HEK293 (cell line): ENCODE measurements around the gene KXD1.

Experiments used
- CTCF ChIA-PET: fragments of 350-600 bp; formaldehyde crosslinking; extraction: SDS; loops from one replicate; lab custom pipeline; 2021; ENCODE audit warnings: antibody characterized with exemption; lab: Yijun Ruan, JAX
- POLR2A ChIA-PET: fragments of 300-600 bp; formaldehyde crosslinking; extraction: SDS; loops from one replicate; lab custom pipeline; 2020; ENCODE audit warnings: antibody characterized with exemption, inconsistent platforms; lab: Yijun Ruan, JAX
- H3K27ac ChIP-seq: fragments of 200-500 bp; sonication (Bioruptor generic); 2 replicates; pipeline ENCODE4 v1.5.1; 2014; ENCODE audit warnings: low read depth, low read length, control low read depth, inconsistent platforms; ENCODE audit errors: extremely low read depth
- H3K36me3 ChIP-seq, 2 experiments: fragments of 200-500 bp in 1 of 2; sonication (Bioruptor generic) in 1 of 2; 1 replicate in 1 of 2; 2 replicates in 1 of 2; pipeline ENCODE4 v1.5.1; 2014 to 2017; ENCODE audit warnings: inconsistent platforms in 2 of 2, low read length in 2 of 2; ENCODE audit not compliant: control insufficient read depth in 2 of 2, insufficient read depth in 1 of 2
- H3K4me1 ChIP-seq: fragments of 200-500 bp; sonication (Bioruptor generic); 2 replicates; pipeline ENCODE4 v1.5.1; 2014; ENCODE audit warnings: mild to moderate bottlenecking, low read length, inconsistent platforms; ENCODE audit not compliant: control insufficient read depth, insufficient read depth
- H3K4me3 ChIP-seq: 2 replicates; pipeline ENCODE4 v1.5.1; 2011; ENCODE audit warnings: low read depth, mild to moderate bottlenecking, control low read depth, low read length, moderate library complexity
- H3K9me3 ChIP-seq: fragments of 200-500 bp; sonication (Bioruptor generic); 2 replicates; pipeline ENCODE4 v1.5.1; 2014; ENCODE audit warnings: low read depth, low read length, inconsistent platforms; ENCODE audit not compliant: control insufficient read depth, insufficient read depth
- ATF2 ChIP-seq: fragments of 450-650 bp; formaldehyde crosslinking; IDR thresholded peaks from 2 replicates; pipeline ENCODE4 v1.5.1; 2016; ENCODE audit warnings: missing biosample characterization, missing genetic modification characterization, low read depth
- FEZF1 ChIP-seq: fragments of 450-650 bp; formaldehyde crosslinking; IDR thresholded peaks from 2 replicates; pipeline ENCODE4 v1.5.1; 2016; ENCODE audit warnings: missing biosample characterization, missing genetic modification characterization
- GFI1B ChIP-seq: fragments of 450-650 bp; formaldehyde crosslinking; IDR thresholded peaks from 2 replicates; pipeline ENCODE4 v1.5.1; 2016; ENCODE audit warnings: missing biosample characterization, missing genetic modification characterization
- PBX3 ChIP-seq: sonication (generic); formaldehyde crosslinking; IDR thresholded peaks from 2 replicates; pipeline ENCODE4 v1.8.1; 2022; ENCODE audit warnings: mild to moderate bottlenecking, moderate library complexity, missing genetic modification reagents
- ZBTB8A ChIP-seq: fragments of 450-650 bp; formaldehyde crosslinking; IDR thresholded peaks from 2 replicates; pipeline ENCODE4 v1.5.1; 2016; ENCODE audit warnings: missing biosample characterization, missing genetic modification characterization
- ZNF146 ChIP-seq: fragments of 450-650 bp; formaldehyde crosslinking; IDR thresholded peaks from 2 replicates; pipeline ENCODE4 v1.5.1; 2016; ENCODE audit warnings: missing biosample characterization, missing genetic modification characterization
- ZNF155 ChIP-seq: fragments of 450-650 bp; formaldehyde crosslinking; IDR thresholded peaks from 2 replicates; pipeline ENCODE4 v1.5.1; 2016; ENCODE audit warnings: missing biosample characterization, missing genetic modification characterization
- ZNF16 ChIP-seq: fragments of 450-650 bp; formaldehyde crosslinking; IDR thresholded peaks from 2 replicates; pipeline ENCODE4 v1.5.1; 2016; ENCODE audit warnings: low read depth, missing biosample characterization, missing genetic modification characterization
- ZNF214 ChIP-seq: fragments of 450-650 bp; formaldehyde crosslinking; IDR thresholded peaks from 2 replicates; pipeline ENCODE4 v1.5.1; 2017; ENCODE audit warnings: missing biosample characterization, mild to moderate bottlenecking, missing genetic modification characterization, borderline replicate concordance
- ZNF280C ChIP-seq: fragments of 450-650 bp; formaldehyde crosslinking; IDR thresholded peaks from 2 replicates; pipeline ENCODE4 v1.5.1; 2016; ENCODE audit warnings: missing biosample characterization, missing genetic modification characterization
- ZNF302 ChIP-seq: fragments of 450-650 bp; formaldehyde crosslinking; IDR thresholded peaks from 2 replicates; pipeline ENCODE4 v1.5.1; 2016; ENCODE audit warnings: missing biosample characterization, missing genetic modification characterization, low read depth
- ZNF324 ChIP-seq: fragments of 450-650 bp; formaldehyde crosslinking; IDR thresholded peaks from 2 replicates; pipeline ENCODE4 v1.5.1; 2016; ENCODE audit warnings: missing biosample characterization, missing genetic modification characterization
- ZNF335 ChIP-seq: fragments of 450-650 bp; formaldehyde crosslinking; conservative IDR thresholded peaks from 2 replicates; pipeline ENCODE4 v1.5.1; 2016; ENCODE audit warnings: missing biosample characterization, missing genetic modification characterization
- ZNF341 ChIP-seq: fragments of 450-650 bp; formaldehyde crosslinking; IDR thresholded peaks from 2 replicates; pipeline ENCODE4; 2016; ENCODE audit warnings: low read depth, missing biosample characterization, missing genetic modification characterization
- ZNF391 ChIP-seq: fragments of 450-650 bp; formaldehyde crosslinking; IDR thresholded peaks from 2 replicates; pipeline ENCODE4 v1.5.1; 2016; ENCODE audit warnings: low read depth, missing biosample characterization, missing genetic modification characterization, borderline replicate concordance
- ZNF416 ChIP-seq: fragments of 450-650 bp; formaldehyde crosslinking; IDR thresholded peaks from 2 replicates; pipeline ENCODE4 v1.5.1; 2016; ENCODE audit warnings: missing biosample characterization, missing genetic modification characterization
- ZNF473 ChIP-seq: fragments of 450-650 bp; formaldehyde crosslinking; IDR thresholded peaks from 2 replicates; pipeline ENCODE4 v1.5.1; 2017; ENCODE audit warnings: missing biosample characterization, missing genetic modification characterization
- ZNF501 ChIP-seq: fragments of 450-650 bp; formaldehyde crosslinking; IDR thresholded peaks from 2 replicates; pipeline ENCODE4 v1.5.1; 2016; ENCODE audit warnings: missing biosample characterization, missing genetic modification characterization
- ZNF514 ChIP-seq: fragments of 450-650 bp; formaldehyde crosslinking; IDR thresholded peaks from 2 replicates; pipeline ENCODE4 v1.5.1; 2016; ENCODE audit warnings: missing biosample characterization, missing genetic modification characterization
- ZNF555 ChIP-seq: fragments of 450-650 bp; formaldehyde crosslinking; conservative IDR thresholded peaks from 2 replicates; pipeline ENCODE4 v1.5.1; 2017; ENCODE audit warnings: missing biosample characterization, mild to moderate bottlenecking, missing genetic modification characterization, inconsistent platforms
- ZNF560 ChIP-seq: fragments of 450-650 bp; formaldehyde crosslinking; IDR thresholded peaks from 2 replicates; pipeline ENCODE4 v1.5.1; 2017; ENCODE audit warnings: missing biosample characterization, missing genetic modification characterization, borderline replicate concordance
- ZNF585B ChIP-seq: fragments of 450-650 bp; formaldehyde crosslinking; IDR thresholded peaks from 2 replicates; pipeline ENCODE4 v1.5.1; 2016; ENCODE audit warnings: missing biosample characterization, missing genetic modification characterization
- ZNF639 ChIP-seq: fragments of 450-650 bp; formaldehyde crosslinking; IDR thresholded peaks from 2 replicates; pipeline ENCODE4 v1.5.1; 2016; ENCODE audit warnings: missing biosample characterization, missing genetic modification characterization
- ZNF654 ChIP-seq: fragments of 450-650 bp; formaldehyde crosslinking; IDR thresholded peaks from 2 replicates; pipeline ENCODE4 v1.5.1; 2016; ENCODE audit warnings: low read depth, missing biosample characterization, missing genetic modification characterization
- ZNF670 ChIP-seq: fragments of 450-650 bp; formaldehyde crosslinking; IDR thresholded peaks from 2 replicates; pipeline ENCODE4 v1.5.1; 2016; ENCODE audit warnings: missing biosample characterization, missing genetic modification characterization, low read depth
- ZNF76 ChIP-seq: fragments of 450-650 bp; formaldehyde crosslinking; IDR thresholded peaks from 2 replicates; pipeline ENCODE4; 2016; ENCODE audit warnings: low read depth, missing biosample characterization, missing genetic modification characterization, borderline replicate concordance
- ZNF785 ChIP-seq: fragments of 450-650 bp; formaldehyde crosslinking; IDR thresholded peaks from 2 replicates; pipeline ENCODE4 v1.5.1; 2016; ENCODE audit warnings: missing biosample characterization, missing genetic modification characterization
- ZNF792 ChIP-seq: fragments of 450-650 bp; formaldehyde crosslinking; IDR thresholded peaks from 2 replicates; pipeline ENCODE4 v1.5.1; 2016; ENCODE audit warnings: missing biosample characterization, missing genetic modification characterization

Gene KXD1

GRCh38 chr19:18523841-18524240, 33.8 kb upstream of the KXD1 start:
- H3K36me3 ChIP-seq, result no peaks in the 10 kb centered on the region
- ChIA-PET CTCF (interaction anchor here (0.6 to 1.2 kb wide), 2 partner anchors 22 to 62 kb away, joined by 3 read pairs; no protein-coding TSS in a partner anchor), POLR2A (no interaction called here)
- no peaks in the 10 kb centered on the region for H3K4me1 ChIP-seq
- TF ChIP-seq ZNF146 (no peak), ZNF341 (tag by site-specific recombination) (no peak), ZNF555 (tag by site-specific recombination) (no peak), ZNF416 (tag by site-specific recombination) (no peak), ZNF473 (tag by site-specific recombination) (no peak), ZNF155 (tag by site-specific recombination) (no peak), ZNF785 (tag by site-specific recombination) (no peak), ZNF302 (tag by site-specific recombination) (no peak), ZNF560 (tag by site-specific recombination) (no peak), GFI1B (tag by site-specific recombination) (no peak), ZNF335 (tag by site-specific recombination) (no peak), ZNF324 (tag by site-specific recombination) (no peak), ZNF514 (tag by site-specific recombination) (no peak), FEZF1 (tag by site-specific recombination) (no peak)
- H3K9me3 ChIP-seq, result no peaks in the 10 kb centered on the region
- no peak overlapping the region for H3K4me3 ChIP-seq
- H3K27ac ChIP-seq, result no peak overlapping the region

GRCh38 chr19:18526316-18526715, 31.4 kb upstream of the KXD1 start:
- ChIA-PET CTCF (interaction anchor here (0.5 kb wide), 1 partner anchor 78 kb away, joined by 3 read pairs; no protein-coding TSS in a partner anchor), POLR2A (interaction anchor here (0.9 kb wide), 1 partner anchor 245 kb away, joined by 3 read pairs; the partner anchor contains the start of gene JUND)
- TF ChIP-seq ZBTB8A (tag by site-specific recombination) (no peak), ZNF324 (tag by site-specific recombination) (no peak), ZNF76 (tag by site-specific recombination) (no peak), PBX3 (CRISPR knock-in tag) (no peak), ZNF391 (tag by site-specific recombination) (no peak), ZNF654 (no peak), ZNF639 (no peak), ZNF16 (tag by site-specific recombination) (no peak), ZNF792 (tag by site-specific recombination) (no peak), ZNF585B (tag by site-specific recombination) (no peak), ZNF280C (no peak), ATF2 (no peak), ZNF670 (tag by site-specific recombination) (no peak), ZNF214 (tag by site-specific recombination) (no peak), ZNF501 (tag by site-specific recombination) (no peak)
- Histone ChIP-seq H3K9me3 (no peaks in the 10 kb centered on the region), H3K4me3 (no peak overlapping the region), H3K4me1 (no peaks in the 10 kb centered on the region), H3K36me3 (peaks cover 0 to 2% of the 10 kb centered on the region in 2 experiments; a peak in 1 of 3 replicates), H3K27ac (no peak overlapping the region)
